Gastroesophageal sphincter (tissue), 4 donors: Measurements from ENCODE around the gene BPGM. TPM values are rescaled to one million over a fixed set of nuclear protein-coding genes. Genes with fewer than 3 reads are reported as not detected.
"Not testable (repeated sequence)": the region's sequence is repeated elsewhere in the genome, so short reads cannot be mapped to it uniquely, and the experiment has no call there.

Source experiments
- ATAC-seq: fragments of 150-250 bp; one replicate; pipeline ENCODE4 v1.9.1; 2016; ENCODE audit warnings: mild to moderate bottlenecking, moderate library complexity
- H3K27ac ChIP-seq, 4 donors: fragments of 200-600 bp; sonication (generic) in 3 of 4; 1 replicate in 3 of 4; 2 replicates in 1 of 4; pipeline ENCODE4 v1.5.1; 2016 to 2019
- H3K27me3 ChIP-seq: fragments of 200-600 bp; sonication (generic); one replicate; pipeline ENCODE4 v1.5.1; 2019
- H3K36me3 ChIP-seq, 2 donors: fragments of 200-600 bp; sonication (generic); one replicate each; pipeline ENCODE4 v1.5.1; 2019; ENCODE audit warnings: control low read depth in 1 of 2
- H3K4me1 ChIP-seq, 3 donors: fragments of 200-600 bp; sonication (generic); 1 replicate in 2 of 3; 2 replicates in 1 of 3; pipeline ENCODE4 v1.5.1; 2016 to 2019; ENCODE audit warnings: control low read depth in 2 of 3
- H3K4me3 ChIP-seq, 2 donors: fragments of 200-600 bp; sonication (generic); one replicate each; pipeline ENCODE4 v1.5.1; 2019; ENCODE audit warnings: mild to moderate bottlenecking in 1 of 2, moderate library complexity in 1 of 2
- H3K9me3 ChIP-seq, 3 donors: fragments of 200-600 bp; sonication (generic); one replicate each; pipeline ENCODE4 v1.5.1; 2017 to 2019; ENCODE audit warnings: control low read depth in 2 of 3
- CTCF ChIP-seq, 4 experiments: fragments of 200-600 bp in 2 of 4; fragments of 450-650 bp in 2 of 4; sonication (generic) in 1 of 4; IDR thresholded peaks; one replicate each; pipeline ENCODE4 v1.5.1; 2017 to 2019; ENCODE audit warnings: antibody characterized with exemption in 4 of 4, mild to moderate bottlenecking in 2 of 4, moderate library complexity in 2 of 4
- EP300 ChIP-seq: sonication (generic); formaldehyde crosslinking; IDR thresholded peaks from one replicate; pipeline ENCODE4 v1.6.1; 2017; ENCODE audit warnings: antibody characterized with exemption, mild to moderate bottlenecking
- POLR2A ChIP-seq, 2 donors: fragments of 450-650 bp; IDR thresholded peaks; one replicate each; pipeline ENCODE4 v1.6.1; 2017; ENCODE audit warnings: antibody characterized with exemption in 2 of 2, mild to moderate bottlenecking in 2 of 2, moderate library complexity in 1 of 2
- POLR2AphosphoS5 ChIP-seq: sonication (generic); formaldehyde crosslinking; IDR thresholded peaks from one replicate; pipeline ENCODE4 v1.6.1; 2017; ENCODE audit warnings: antibody characterized with exemption
- WGBS, 2 donors: methylation state at CpG; one replicate each; pipeline ENCODE4 v1.1.5; 2018; ENCODE audit warnings: low coverage in 1 of 2; 5-methylcytosine and 5-hydroxymethylcytosine counted together
- total RNA-seq, 4 donors: library from RNA; depleted of rRNA; stranded (reverse); fragments of >200 nt; gene quantifications; one replicate each; pipeline ENCODE4 v1.1.0, GENCODE V29; 2016

The BPGM gene
- total RNA-seq, 4 donors from 2014 or later: 16.0 to 35.6 (median 29.6) TPM

GRCh38 chr7:134637934-134638719, 8.5 kb upstream of the BPGM start:
- TF ChIP-seq POLR2A (IDR thresholded peaks at IDR 0.05) (no peak), CTCF (IDR thresholded peaks at IDR 0.05) (no peak), POLR2AphosphoS5 (no peak), EP300 (no peak)
- H3K27ac ChIP-seq: no peak overlapping the region
- H3K27me3 ChIP-seq: no peaks in the 10 kb centered on the region
- no peak overlapping the region for H3K4me3 ChIP-seq
- ATAC-seq: no peak
- no peaks in the 10 kb centered on the region for H3K36me3 ChIP-seq
- H3K9me3 ChIP-seq: no peaks in the 10 kb centered on the region
- 50 to 53% methylated on average over 6 to 7 of the region's 7 CpGs for WGBS, 2 donors
- no peaks in the 10 kb centered on the region for H3K4me1 ChIP-seq

- no peak overlapping the region for H3K4me3 ChIP-seq
- ATAC-seq: no peak
- no peaks in the 10 kb centered on the region for H3K27me3 ChIP-seq
- H3K27ac ChIP-seq: no peak overlapping the region
- no peaks in the 10 kb centered on the region for H3K4me1 ChIP-seq
- H3K36me3 ChIP-seq: no peaks in the 10 kb centered on the region
- 75 to 85% methylated on average over 3 of the region's 3 CpGs for WGBS, 2 donors
- H3K9me3 ChIP-seq: no peaks in the 10 kb centered on the region
- TF ChIP-seq CTCF (IDR thresholded peaks at IDR 0.05) (no peak), POLR2AphosphoS5 (no peak), EP300 (no peak), POLR2A (IDR thresholded peaks at IDR 0.05) (no peak)
Observed at GRCh38 chr7:134639061-134639460, 7.6 kb upstream of the BPGM start.

- Histone ChIP-seq H3K36me3 (no peaks in the 10 kb centered on the region), H3K4me3 (no peak overlapping the region), H3K9me3 (no peaks in the 10 kb centered on the region), H3K4me1 (peaks cover 0 to 2% (median 0%) of the 10 kb centered on the region in 3 donors), H3K27ac (no peak overlapping the region), H3K27me3 (no peaks in the 10 kb centered on the region)
- ATAC-seq: no peak
- WGBS, 2 donors: 76 to 87% methylated on average over 4 of the region's 4 CpGs
- TF ChIP-seq POLR2AphosphoS5 (no peak), CTCF (IDR thresholded peaks at IDR 0.05) (no peak), EP300 (no peak), POLR2A (IDR thresholded peaks at IDR 0.05) (no peak)
Observed at GRCh38 chr7:134639683-134640279, 6.9 kb upstream of the BPGM start.

GRCh38 chr7:134640842-134641715, 5.6 kb upstream of the BPGM start:
- Histone ChIP-seq H3K27ac (no peak overlapping the region), H3K36me3 (no peaks in the 10 kb centered on the region), H3K4me3 (no peak overlapping the region), H3K4me1 (peaks cover 7 to 14% (median 7%) of the 10 kb centered on the region in 3 donors), H3K9me3 (no peaks in the 10 kb centered on the region), H3K27me3 (no peaks in the 10 kb centered on the region)
- TF ChIP-seq CTCF (IDR thresholded peaks at IDR 0.05) (no peak), EP300 (no peak), POLR2AphosphoS5 (no peak), POLR2A (IDR thresholded peaks at IDR 0.05) (no peak)
- no peak for ATAC-seq
- WGBS, 2 donors: 60 to 88% methylated on average over 3 of the region's 3 CpGs

GRCh38 chr7:134641981-134642380, 4.7 kb upstream of the BPGM start:
- not testable (repeated sequence) for H3K36me3 ChIP-seq, H3K4me3 ChIP-seq, H3K27me3 ChIP-seq, H3K9me3 ChIP-seq, ATAC-seq, H3K27ac ChIP-seq
- H3K4me1 ChIP-seq: peaks cover 7 to 14% (median 7%) of the 10 kb centered on the region in 3 donors
- WGBS, 2 donors: 83 to 91% methylated on average over 3 to 4 of the region's 4 CpGs
